ENCODE results near the gene ISG15.
A peak's percentile ranks its signal among the peaks of the same experiment; 100 is the strongest.
"Not testable (repeated sequence)": the region's sequence is repeated elsewhere in the genome, so short reads cannot be mapped to it uniquely, and the experiment has no call there.

ISG15 gene

GRCh38 chr1:1006305-1007159, 6.8 kb upstream of the ISG15 start:
- H3K9me3 ChIP-seq (ENCODE audit: low read depth, low read length) = no peaks in the 10 kb centered on the region
- H3K27ac ChIP-seq = no peak overlapping the region
- no peaks in the 10 kb centered on the region for H3K36me3 ChIP-seq (ENCODE audit: insufficient read depth, low read length)
- no peak for TF ChIP-seq EZH2 (IDR thresholded peaks at IDR 0.05)
- TF ChIP-seq FOXP2 (optimal IDR thresholded peaks at IDR 0.05; ENCODE audit: control extremely low read depth, extremely low read length, insufficient read depth) = no peak
- TF ChIP-seq POLR2AphosphoS5 (IDR thresholded peaks at IDR 0.05; ENCODE audit: borderline replicate concordance, low read depth, low read length) = no peak
- H3K4me3 ChIP-seq = no peak overlapping the region
- no peak for DNase-seq (ENCODE audit: low read depth, low spot score)
- no peak overlapping the region for H3K9ac ChIP-seq (ENCODE audit: insufficient read length)

- H3K9me3 ChIP-seq (ENCODE audit: low read depth, low read length); H3K36me3 ChIP-seq (ENCODE audit: insufficient read depth, low read length); DNase-seq (ENCODE audit: low read depth, low spot score); H3K9ac ChIP-seq (ENCODE audit: insufficient read length); H3K27ac ChIP-seq; H3K4me3 ChIP-seq: not testable (repeated sequence)
These were observed 3.2 kb upstream of the ISG15 start for GRCh38 chr1:1010131-1010530.

GRCh38 chr1:1011396-1011949, 1.8 kb upstream of the ISG15 start:
- DNase-seq (ENCODE audit: low read depth, low spot score) = no peak
- TF ChIP-seq POLR2AphosphoS5 (IDR thresholded peaks at IDR 0.05; ENCODE audit: borderline replicate concordance, low read depth, low read length) = no peak
- TF ChIP-seq EZH2 (IDR thresholded peaks at IDR 0.05) = no peak
- Histone ChIP-seq H3K9me3 (ENCODE audit: low read depth, low read length) (no peaks in the 10 kb centered on the region), H3K27ac (no peak overlapping the region), H3K4me3 (no peak overlapping the region), H3K9ac (ENCODE audit: insufficient read length) (no peak overlapping the region), H3K36me3 (ENCODE audit: insufficient read depth, low read length) (no peaks in the 10 kb centered on the region)

GRCh38 chr1:1012736-1013104, 577 bp upstream of the ISG15 start:
- H3K27ac ChIP-seq; H3K9me3 ChIP-seq (ENCODE audit: low read depth, low read length); DNase-seq (ENCODE audit: low read depth, low spot score); H3K36me3 ChIP-seq (ENCODE audit: insufficient read depth, low read length): not testable (repeated sequence)
- peak overlapping the region; percentile 73 for H3K4me3 ChIP-seq
- peak overlapping the region; percentile 31 for H3K9ac ChIP-seq (ENCODE audit: insufficient read length)

GRCh38 chr1:1013922-1014648, 788 bp downstream of the ISG15 start:
- Histone ChIP-seq H3K27ac (no peak overlapping the region), H3K9ac (ENCODE audit: insufficient read length) (peak overlapping the region; percentile 19), H3K36me3 (ENCODE audit: insufficient read depth, low read length) (no peaks in the 10 kb centered on the region), H3K4me3 (peak overlapping the region; percentile 73), H3K9me3 (ENCODE audit: low read depth, low read length) (no peaks in the 10 kb centered on the region)
- DNase-seq (ENCODE audit: low read depth, low spot score) = no peak
- no peak for TF ChIP-seq EZH2 (IDR thresholded peaks at IDR 0.05)
- TF ChIP-seq FOXP2 (optimal IDR thresholded peaks at IDR 0.05; ENCODE audit: control extremely low read depth, extremely low read length, insufficient read depth) = no peak
- TF ChIP-seq POLR2AphosphoS5 (IDR thresholded peaks at IDR 0.05; ENCODE audit: borderline replicate concordance, low read depth, low read length) = no peak

- Histone ChIP-seq H3K9ac (ENCODE audit: insufficient read length) (no peak overlapping the region), H3K4me3 (no peak overlapping the region), H3K27ac (no peak overlapping the region), H3K9me3 (ENCODE audit: low read depth, low read length) (no peaks in the 10 kb centered on the region), H3K36me3 (ENCODE audit: insufficient read depth, low read length) (no peaks in the 10 kb centered on the region)
- TF ChIP-seq POLR2AphosphoS5 (IDR thresholded peaks at IDR 0.05; ENCODE audit: borderline replicate concordance, low read depth, low read length) (no peak), EZH2 (IDR thresholded peaks at IDR 0.05) (no peak), FOXP2 (optimal IDR thresholded peaks at IDR 0.05; ENCODE audit: control extremely low read depth, extremely low read length, insufficient read depth) (no peak)
- no peak for DNase-seq (ENCODE audit: low read depth, low spot score)
These were observed 1.7 kb downstream of the ISG15 start for GRCh38 chr1:1014799-1015681.

- not testable (repeated sequence) for H3K9ac ChIP-seq (ENCODE audit: insufficient read length); H3K36me3 ChIP-seq (ENCODE audit: insufficient read depth, low read length); H3K9me3 ChIP-seq (ENCODE audit: low read depth, low read length); H3K27ac ChIP-seq; H3K4me3 ChIP-seq; DNase-seq (ENCODE audit: low read depth, low spot score)
These were observed 4.4 kb downstream of the ISG15 start for GRCh38 chr1:1017397-1018320.

GRCh38 chr1:1018321-1018685, 5.0 kb downstream of the ISG15 start:
- H3K9me3 ChIP-seq (ENCODE audit: low read depth, low read length); DNase-seq (ENCODE audit: low read depth, low spot score); H3K9ac ChIP-seq (ENCODE audit: insufficient read length); H3K36me3 ChIP-seq (ENCODE audit: insufficient read depth, low read length); H3K27ac ChIP-seq; H3K4me3 ChIP-seq: not testable (repeated sequence)
